ENCODE results near the gene CNTLN. TPM values are rescaled to one million over a fixed set of nuclear protein-coding genes. Genes with fewer than 3 reads are reported as not detected.

Gene CNTLN
- total and polyA plus RNA-seq, 2 experiments from 2014 or later: 17.7 to 21.8 TPM

GRCh38 chr9:17425384-17425783 is 290.5 kb downstream of the CNTLN start (continued):
- TF ChIP-seq CTCF (conservative IDR thresholded peaks at IDR 0.05; ENCODE audit: low read depth in 2 of 2) (no peak), REST (IDR thresholded peaks at IDR 0.05; ENCODE audit: unreplicated experiment) (no peak), ETS1 (IDR thresholded peaks at IDR 0.05) (no peak)

- Histone ChIP-seq H3K27ac (ENCODE audit: low read depth) (no peak overlapping the region), H3K4me1 (ENCODE audit: insufficient read depth) (no peaks in the 10 kb centered on the region), H3K4me3 (no peak overlapping the region), H3K9me2 (ENCODE audit: insufficient read depth) (no peaks in the 10 kb centered on the region), H3K36me3 (ENCODE audit: insufficient read depth) (no peaks in the 10 kb centered on the region), H3K27me3 (ENCODE audit: insufficient read depth) (no peaks in the 10 kb centered on the region), H4K20me1 (replicated peaks; ENCODE audit: insufficient read depth) (no peaks in the 10 kb centered on the region), H2AFZ (no peak overlapping the region), H3K79me2 (replicated peaks; ENCODE audit: insufficient read depth) (no peaks in the 10 kb centered on the region), H3K4me2 (no peak overlapping the region), H3F3A (replicated peaks; ENCODE audit: low read depth) (no peaks in the 10 kb centered on the region)
- Mint-ChIP-seq H3K4me3 (no peak overlapping the region), H3K27me3 (ENCODE audit: insufficient read depth, low read depth, poor library complexity) (no peaks in the 10 kb centered on the region), H3K27ac (no peak overlapping the region), H3K4me1 (no peaks in the 10 kb centered on the region), H3K36me3 (ENCODE audit: low read depth) (no peaks in the 10 kb centered on the region; the same call in 2 of the 3 replicates), H3K9me3 (no peaks in the 10 kb centered on the region; the same call in 2 of the 3 replicates)
- no peak for TF ChIP-seq EZH2 (IDR thresholded peaks at IDR 0.05; ENCODE audit: low read depth, unreplicated experiment)
- no peak for TF ChIP-seq JUNB (IDR thresholded peaks at IDR 0.05; ENCODE audit: unreplicated experiment)
- no peak for TF ChIP-seq ZNF331 (CRISPR knock-in tag; IDR thresholded peaks at IDR 0.05; ENCODE audit: low read depth)
- no peak for TF ChIP-seq CREB1 (CRISPR knock-in tag; IDR thresholded peaks at IDR 0.05; ENCODE audit: low read depth)
- TF ChIP-seq EZH2phosphoT487 (IDR thresholded peaks at IDR 0.05; ENCODE audit: unreplicated experiment): no peak
- TF ChIP-seq POLR2AphosphoS5 (IDR thresholded peaks at IDR 0.05; ENCODE audit: low read depth): no peak
- no peak for TF ChIP-seq REST (IDR thresholded peaks at IDR 0.05; ENCODE audit: unreplicated experiment)
- no peak for TF ChIP-seq ZNF114 (CRISPR knock-in tag; IDR thresholded peaks at IDR 0.05)
- no peak for TF ChIP-seq ETS1 (IDR thresholded peaks at IDR 0.05)
- TF ChIP-seq STAT1 (IDR thresholded peaks at IDR 0.05; ENCODE audit: unreplicated experiment): no peak
- no peak for TF ChIP-seq CTCF (conservative IDR thresholded peaks at IDR 0.05; ENCODE audit: low read depth in 2 of 2)
- ATAC-seq (no peak), DNase-seq (ENCODE audit: low spot score) (no peak)
These were observed 298.7 kb downstream of the CNTLN start for GRCh38 chr9:17433526-17433925.
